22Rv1 (cell line): ENCODE measurements around the gene FANCM.

Experiments used
- ZFX ChIP-seq: fragments of 450-650 bp; IDR thresholded peaks from 2 replicates; pipeline ENCODE4 v1.6.1; 2017; ENCODE audit warnings: antibody characterized with exemption, borderline replicate concordance
- TF ChIP-seq, protein P1 (sequence below): fragments of 450-650 bp; IDR thresholded peaks from 2 replicates; pipeline ENCODE4 v1.5.1; 2017; ENCODE audit warnings: mild to moderate bottlenecking

DNA sequence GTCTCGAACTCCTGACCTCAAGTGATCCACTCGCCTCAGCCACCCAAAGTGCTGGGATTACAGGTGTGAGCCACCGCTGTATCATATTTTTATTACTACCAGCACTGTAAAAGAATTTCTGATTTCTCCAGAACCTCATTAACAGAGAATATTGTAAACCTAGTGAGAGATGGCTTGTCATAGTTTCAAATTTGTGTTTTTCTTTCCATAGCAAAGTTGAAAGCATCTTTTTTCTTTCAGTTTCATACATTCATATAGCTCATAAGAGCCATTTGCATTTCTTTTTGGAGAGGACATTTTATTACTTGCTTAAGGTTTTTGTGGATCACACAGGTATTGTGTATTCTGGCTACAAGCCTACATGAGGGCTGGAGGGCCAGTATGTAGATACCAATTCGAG is 59.2 kb downstream of the FANCM start:
- TF ChIP-seq, protein P1, sequence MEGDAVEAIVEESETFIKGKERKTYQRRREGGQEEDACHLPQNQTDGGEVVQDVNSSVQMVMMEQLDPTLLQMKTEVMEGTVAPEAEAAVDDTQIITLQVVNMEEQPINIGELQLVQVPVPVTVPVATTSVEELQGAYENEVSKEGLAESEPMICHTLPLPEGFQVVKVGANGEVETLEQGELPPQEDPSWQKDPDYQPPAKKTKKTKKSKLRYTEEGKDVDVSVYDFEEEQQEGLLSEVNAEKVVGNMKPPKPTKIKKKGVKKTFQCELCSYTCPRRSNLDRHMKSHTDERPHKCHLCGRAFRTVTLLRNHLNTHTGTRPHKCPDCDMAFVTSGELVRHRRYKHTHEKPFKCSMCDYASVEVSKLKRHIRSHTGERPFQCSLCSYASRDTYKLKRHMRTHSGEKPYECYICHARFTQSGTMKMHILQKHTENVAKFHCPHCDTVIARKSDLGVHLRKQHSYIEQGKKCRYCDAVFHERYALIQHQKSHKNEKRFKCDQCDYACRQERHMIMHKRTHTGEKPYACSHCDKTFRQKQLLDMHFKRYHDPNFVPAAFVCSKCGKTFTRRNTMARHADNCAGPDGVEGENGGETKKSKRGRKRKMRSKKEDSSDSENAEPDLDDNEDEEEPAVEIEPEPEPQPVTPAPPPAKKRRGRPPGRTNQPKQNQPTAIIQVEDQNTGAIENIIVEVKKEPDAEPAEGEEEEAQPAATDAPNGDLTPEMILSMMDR = no peak
- TF ChIP-seq ZFX = no peak
